Bone marrow (tissue), 2 donors: ENCODE measurements around the gene PIGX.

Experiments used
- DNase-seq, 2 donors: peaks; one replicate each; lab custom pipeline; 2025; lab: John Stamatoyannopoulos, UW

PIGX gene

GRCh38 chr3:196711838-196712513 lies at the start of gene PIGX, which contains the start of gene CEP19:
Gene PIGX (plus strand): TSS chr3:196712377.
Gene CEP19 (minus strand): TSS chr3:196712250. CDS start chr3:196708657, 3,593 bp downstream.
- peak; percentile 79 to 85 for DNase-seq

GRCh38 chr3:196662711-196663571 lies 49.2 kb upstream of the PIGX start:
- no peak for DNase-seq

GRCh38 chr3:196666001-196666867 lies 45.9 kb upstream of the PIGX start:
- DNase-seq = no peak

GRCh38 chr3:196667056-196667825 lies 44.9 kb upstream of the PIGX start:
- no peak for DNase-seq

- DNase-seq = peak in 1 of 2 donors; percentile 4
Measured at GRCh38 chr3:196670339-196670738, 41.8 kb upstream of the PIGX start.

- no peak for DNase-seq
Measured at GRCh38 chr3:196673632-196674031, 38.5 kb upstream of the PIGX start.

- DNase-seq = no peak
Measured at GRCh38 chr3:196677353-196677752, 34.8 kb upstream of the PIGX start.

GRCh38 chr3:196677931-196678330 lies 34.2 kb upstream of the PIGX start:
- no peak for DNase-seq

- DNase-seq = peak; percentile 10 to 89
Measured at GRCh38 chr3:196684548-196685407, 27.4 kb upstream of the PIGX start.

- no peak for DNase-seq
Measured at GRCh38 chr3:196686436-196686835, 25.7 kb upstream of the PIGX start.

GRCh38 chr3:196688349-196688748 lies 23.8 kb upstream of the PIGX start:
- peak; percentile 36 to 66 for DNase-seq

- no peak for DNase-seq
Measured at GRCh38 chr3:196689941-196690660, 22.1 kb upstream of the PIGX start.

- DNase-seq = no peak
Measured at GRCh38 chr3:196691386-196691785, 20.8 kb upstream of the PIGX start.

- peak in 1 of 2 donors; percentile 47 for DNase-seq
Measured at GRCh38 chr3:196694202-196694638, 18.0 kb upstream of the PIGX start.

GRCh38 chr3:196694941-196695848 lies 17.0 kb upstream of the PIGX start:
- no peak for DNase-seq

GRCh38 chr3:196695849-196696226 lies 16.3 kb upstream of the PIGX start:
- DNase-seq = no peak

GRCh38 chr3:196697270-196697669 lies 14.9 kb upstream of the PIGX start:
- no peak for DNase-seq

- no peak for DNase-seq
Measured at GRCh38 chr3:196699749-196700148, 12.4 kb upstream of the PIGX start.

- DNase-seq = no peak
Measured at GRCh38 chr3:196700801-196701200, 11.4 kb upstream of the PIGX start.
